ENCODE measurements around the gene TPR. TPM values are rescaled to one million over a fixed set of nuclear protein-coding genes. Genes with fewer than 3 reads are reported as not detected.

Gene TPR
- total RNA-seq (100 to 1,000 TPM in 5 of 7 donors, 10 to 100 TPM in 2; 95.0 to 129 (median 110) TPM), polyA plus RNA-seq (10 to 100 TPM; 23.8 to 27.3 (median 24.1) TPM)
- long read RNA-seq, donor 1, partial matches to known transcripts: 34 of 35 reads
- long read RNA-seq, donor 1, other reads (novel, unspliced or antisense): 0 of 35 reads
- long read RNA-seq, donor 2, partial matches to known transcripts: 10 of 11 reads
- long read RNA-seq, donor 2, other reads (novel, unspliced or antisense): 0 of 11 reads

GRCh38 chr1:186375152-186375928 lies at the start of gene TPR, which contains the start of gene ODR4:
TPR (minus strand) TSS chr1:186375253; CDS start chr1:186375028, 225 bp downstream.
ODR4 (plus strand) TSS chr1:186375838; CDS start chr1:186379786, 3,948 bp downstream.
- intact Hi-C loops (cut with DNase I; ENCODE audit: low total_unique reads): no loop called here
- peaks cover 0 to 39% (median 21%) of the 10 kb centered on the region in 6 donors for H3K36me3 ChIP-seq
- TF ChIP-seq POLR2AphosphoS5 (IDR thresholded peaks at IDR 0.05) (peak; percentile 91 to 96 (median 95)), POLR2A (IDR thresholded peaks at IDR 0.05) (peak in 1 of 3 donors; percentile 26), CTCF (IDR thresholded peaks at IDR 0.05 in 8 of 11, conservative IDR thresholded peaks at IDR 0.05 in 3 of 11) (peak; percentile 90 to 99 (median 97))
- peaks cover 31 to 75% (median 46%) of the 10 kb centered on the region in 6 donors for H3K4me1 ChIP-seq
- peak within 1 kb of the TSS; percentile 74 to 99 (median 94) for H3K4me3 ChIP-seq
- H3K9me3 ChIP-seq: no peaks in the 10 kb centered on the region
- H3K27me3 ChIP-seq (replicated peaks in 1 of 7): no peaks in the 10 kb centered on the region
- peak within 1 kb of the TSS; percentile 93 to 98 (median 96) for H3K27ac ChIP-seq
- DNase-seq: peak; percentile 99
- WGBS, 5 donors: 0 to 1% (median 0%) methylated on average over 52 to 60 of the region's 60 CpGs

- Histone ChIP-seq H3K4me3 (no peak overlapping the region), H3K27ac (no peak overlapping the region), H3K27me3 (replicated peaks in 1 of 7) (no peaks in the 10 kb centered on the region), H3K4me1 (no peaks in the 10 kb centered on the region), H3K36me3 (peaks cover under 1 to 13% (median 6%) of the 10 kb centered on the region in 6 donors), H3K9me3 (no peaks in the 10 kb centered on the region)
- intact Hi-C loops (cut with DNase I; ENCODE audit: low total_unique reads): no loop called here
- WGBS, 5 donors: 71 to 89% (median 79%) methylated on average over 2 of the region's 2 CpGs
- no peak for DNase-seq
- TF ChIP-seq POLR2A (IDR thresholded peaks at IDR 0.05): no peak
- peak in 1 of 3 donors; percentile 66 for TF ChIP-seq POLR2AphosphoS5 (IDR thresholded peaks at IDR 0.05)
- no peak for TF ChIP-seq CTCF (IDR thresholded peaks at IDR 0.05 in 8 of 11, conservative IDR thresholded peaks at IDR 0.05 in 3 of 11)
Measured at GRCh38 chr1:186424539-186424938, 49.5 kb upstream of the TPR start.

GRCh38 chr1:186421446-186421845 lies 46.4 kb upstream of the TPR start:
- peak overlapping the region in 3 of 8 donors; percentile 41 to 58 (median 42) for H3K27ac ChIP-seq
- no peak for DNase-seq
- 88 to 95% (median 91%) methylated on average over 6 of the region's 6 CpGs for WGBS, 5 donors

More at GRCh38 chr1:186421446-186421845, 46.4 kb upstream of the TPR start:
- TF ChIP-seq POLR2A (IDR thresholded peaks at IDR 0.05) (no peak), POLR2AphosphoS5 (IDR thresholded peaks at IDR 0.05) (no peak), CTCF (IDR thresholded peaks at IDR 0.05 in 8 of 11, conservative IDR thresholded peaks at IDR 0.05 in 3 of 11) (no peak)
- Histone ChIP-seq H3K4me1 (no peaks in the 10 kb centered on the region), H3K36me3 (peaks cover 9 to 42% (median 20%) of the 10 kb centered on the region in 6 donors), H3K27me3 (replicated peaks in 1 of 7) (no peaks in the 10 kb centered on the region), H3K9me3 (no peaks in the 10 kb centered on the region), H3K4me3 (no peak overlapping the region)
- intact Hi-C loops (cut with DNase I; ENCODE audit: low total_unique reads): no loop called here
